Endothelial cell of umbilical vein (primary cell): ENCODE measurements around the gene NPDC1. TPM values are rescaled to one million over a fixed set of nuclear protein-coding genes. Genes with fewer than 3 reads are reported as not detected.
A peak's percentile ranks its signal among the peaks of the same experiment; 100 is the strongest.

Experiments used
- BruUV-seq: library from RNA; stranded (reverse); fragments of 400-500 nt; replicated peaks from 2 replicates; lab custom pipeline; 2021; lab: Mats Ljungman, UMichigan
- CTCF ChIA-PET: fragments of 300-600, 350-600 bp; sonication (Branson Sonifier 250); formaldehyde crosslinking; loops from one replicate; lab custom pipeline; 2021; ENCODE audit warnings: antibody characterized with exemption, inconsistent platforms; lab: Charles Lee
- POLR2A ChIA-PET: fragments of 300-600, 350-600 bp; sonication (Branson Sonifier 250); formaldehyde crosslinking; loops from one replicate; lab custom pipeline; 2021; ENCODE audit warnings: antibody characterized with exemption, inconsistent platforms; lab: Charles Lee
- DNase-seq: peaks from one replicate; pipeline ENCODE4 v3.0.0-alpha.2; 2011; ENCODE audit warnings: low read depth, low spot score
- FAIRE-seq: peaks from 2 replicates; lab custom pipeline; 2011; peaks lifted over from hg19 to GRCh38; lab: Jason Lieb, UNC
- H2AFZ ChIP-seq: 2 replicates; pipeline ENCODE4 v1.6.0; 2012; ENCODE audit warnings: low read depth, low read length, control low read depth, inconsistent platforms
- H3K27ac ChIP-seq: 2 replicates; pipeline ENCODE4 v1.5.1; 2011; ENCODE audit warnings: low read depth, mild to moderate bottlenecking, control low read depth, low read length, moderate library complexity; ENCODE audit not compliant: insufficient read depth
- H3K27me3 ChIP-seq, 2 experiments: 2 replicates each; pipeline versions ENCODE4 v1.6.0 to v1.6.1; 2011; ENCODE audit warnings: low read length in 2 of 2, mixed read lengths in 1 of 2; ENCODE audit not compliant: control insufficient read depth in 2 of 2, insufficient read depth in 2 of 2
- H3K36me3 ChIP-seq, 2 experiments: 2 replicates in 1 of 2; 3 replicates in 1 of 2; pipeline ENCODE4 v1.5.1; 2011; ENCODE audit warnings: low read length in 2 of 2, mild to moderate bottlenecking in 1 of 2, moderate library complexity in 1 of 2; ENCODE audit not compliant: control insufficient read depth in 2 of 2, insufficient read depth in 2 of 2; ENCODE audit errors: extremely low read depth in 1 of 2
- H3K4me1 ChIP-seq: 3 replicates; pipeline ENCODE4 v1.5.1; 2011; ENCODE audit warnings: mild to moderate bottlenecking, low read length; ENCODE audit not compliant: control insufficient read depth, insufficient read depth; ENCODE audit errors: extremely low read depth
- H3K4me2 ChIP-seq: 2 replicates; pipeline ENCODE4 v1.6.1; 2011; ENCODE audit warnings: low read length, control low read depth, mixed read lengths; ENCODE audit not compliant: insufficient read depth
- H3K4me3 ChIP-seq, 3 experiments: fragments of 200-600 bp in 1 of 3; sonication (generic), shearing (Covaris generic) in 1 of 3; replicated peaks in 1 of 3; 2 replicates each; pipeline ENCODE4 v1.5.1; 2011 to 2016; ENCODE audit warnings: control low read depth in 3 of 3, low read length in 3 of 3, mild to moderate bottlenecking in 2 of 3, inconsistent platforms in 1 of 3, low read depth in 1 of 3, moderate library complexity in 1 of 3; ENCODE audit not compliant: insufficient read depth in 1 of 3
- H3K79me2 ChIP-seq: 2 replicates; pipeline ENCODE4 v1.6.0; 2012; ENCODE audit warnings: low read length, inconsistent platforms; ENCODE audit not compliant: control insufficient read depth, insufficient read depth
- H3K9ac ChIP-seq: replicated peaks from 2 replicates; pipeline ENCODE3; 2011; ENCODE audit warnings: low read length, control low read depth; ENCODE audit not compliant: insufficient read depth; ENCODE audit errors: extremely low read depth
- H3K9me1 ChIP-seq: replicated peaks from 3 replicates; pipeline ENCODE4 v1.6.0; 2011; ENCODE audit warnings: mild to moderate bottlenecking, low read length; ENCODE audit not compliant: control insufficient read depth, insufficient read depth; ENCODE audit errors: extremely low read depth
- H3K9me3 ChIP-seq: replicated peaks from 2 replicates; pipeline ENCODE4 v1.5.1; 2012; ENCODE audit warnings: low read length, inconsistent platforms; ENCODE audit not compliant: control insufficient read depth, insufficient read depth
- H4K20me1 ChIP-seq: replicated peaks from 2 replicates; pipeline ENCODE3; 2011; ENCODE audit warnings: mild to moderate bottlenecking, low read length; ENCODE audit not compliant: control insufficient read depth, insufficient read depth; ENCODE audit errors: extremely low read depth
- EZH2 ChIP-seq: IDR thresholded peaks from 2 replicates; pipeline ENCODE4 v1.6.1; 2012; ENCODE audit warnings: borderline replicate concordance, low read depth, mild to moderate bottlenecking, moderate library complexity, low read length, inconsistent platforms; ENCODE audit not compliant: severe bottlenecking
- FOS ChIP-seq: IDR thresholded peaks from 2 replicates; pipeline ENCODE4 v1.6.1; 2011; ENCODE audit warnings: mild to moderate bottlenecking, low read length, moderate library complexity, borderline replicate concordance; ENCODE audit not compliant: insufficient read depth
- GATA2 ChIP-seq: IDR thresholded peaks from 2 replicates; pipeline ENCODE4 v1.7.0; 2011; ENCODE audit warnings: low read depth, mild to moderate bottlenecking, moderate library complexity, mixed read lengths, low read length; ENCODE audit not compliant: insufficient read length, insufficient read depth
- JUN ChIP-seq: IDR thresholded peaks from 2 replicates; pipeline ENCODE4 v1.6.1; 2011; ENCODE audit warnings: borderline replicate concordance, low read depth; ENCODE audit not compliant: insufficient read length, insufficient read depth
- MYC ChIP-seq: IDR thresholded peaks from one replicate; pipeline ENCODE4 v1.6.1; 2011; ENCODE audit warnings: mild to moderate bottlenecking, low read depth, low read length
- POLR2A ChIP-seq: IDR thresholded peaks from 2 replicates; pipeline ENCODE4 v1.6.1; 2012; ENCODE audit warnings: low read depth, mild to moderate bottlenecking, control low read depth, low read length
- POLR2AphosphoS5 ChIP-seq: IDR thresholded peaks from 2 replicates; pipeline ENCODE4 v1.6.1; 2012; ENCODE audit warnings: low read depth, mild to moderate bottlenecking, control low read depth, low read length, moderate library complexity; ENCODE audit not compliant: insufficient read depth
- dilution Hi-C: fragments of 300-500 bp; cut with MboI; formaldehyde crosslinking; loops from one replicate; pipeline ENCODE4 v1.15.0; 2019; ENCODE audit warnings: low sequenced_read_pairs; ENCODE audit not compliant: extremely low pct_ligation_motif_present
- intact Hi-C: fragments of 100-400 bp; cut with micrococcal nuclease; formaldehyde crosslinking; loops from one replicate; pipeline ENCODE4 v1.10.0; 2022
- polyA plus RNA-seq, 4 experiments: library from polyadenylated mRNA; depleted of rRNA in 3 of 4; stranded (reverse) in 3 of 4; unstranded in 1 of 4; fragments of >200 nt; gene quantifications; 2 replicates each; pipeline versions ENCODE4 v1.2.1 to v1.2.3, GENCODE V29; 2011 to 2012; ENCODE audit warnings: missing spikeins in 1 of 4
- total RNA-seq: library from RNA; stranded (reverse); gene quantifications from 2 replicates; pipeline ENCODE4 v1.2.3, GENCODE V29; 2021
- TF ChIP-seq, protein P1 (sequence below): IDR thresholded peaks from 2 replicates; pipeline ENCODE4 v1.6.1; 2011; ENCODE audit not compliant: insufficient read depth, insufficient read length
- TF ChIP-seq, protein P2 (sequence below), 2 donors: IDR thresholded peaks; 1 replicate in 1 of 2; 2 replicates in 1 of 2; pipeline ENCODE4 v1.5.1; 2011; ENCODE audit warnings: low read length in 2 of 2, mild to moderate bottlenecking in 2 of 2, moderate library complexity in 2 of 2, control low read depth in 1 of 2, inconsistent platforms in 1 of 2, low read depth in 1 of 2; ENCODE audit not compliant: insufficient read depth in 1 of 2; ENCODE audit errors: extremely low read depth in 1 of 2

NPDC1 gene
- total and polyA plus RNA-seq, 2 donors (not counting 3 experiments of a cell fraction or from before 2014, with no cell fraction given), result 115 to 181 TPM

DNA sequence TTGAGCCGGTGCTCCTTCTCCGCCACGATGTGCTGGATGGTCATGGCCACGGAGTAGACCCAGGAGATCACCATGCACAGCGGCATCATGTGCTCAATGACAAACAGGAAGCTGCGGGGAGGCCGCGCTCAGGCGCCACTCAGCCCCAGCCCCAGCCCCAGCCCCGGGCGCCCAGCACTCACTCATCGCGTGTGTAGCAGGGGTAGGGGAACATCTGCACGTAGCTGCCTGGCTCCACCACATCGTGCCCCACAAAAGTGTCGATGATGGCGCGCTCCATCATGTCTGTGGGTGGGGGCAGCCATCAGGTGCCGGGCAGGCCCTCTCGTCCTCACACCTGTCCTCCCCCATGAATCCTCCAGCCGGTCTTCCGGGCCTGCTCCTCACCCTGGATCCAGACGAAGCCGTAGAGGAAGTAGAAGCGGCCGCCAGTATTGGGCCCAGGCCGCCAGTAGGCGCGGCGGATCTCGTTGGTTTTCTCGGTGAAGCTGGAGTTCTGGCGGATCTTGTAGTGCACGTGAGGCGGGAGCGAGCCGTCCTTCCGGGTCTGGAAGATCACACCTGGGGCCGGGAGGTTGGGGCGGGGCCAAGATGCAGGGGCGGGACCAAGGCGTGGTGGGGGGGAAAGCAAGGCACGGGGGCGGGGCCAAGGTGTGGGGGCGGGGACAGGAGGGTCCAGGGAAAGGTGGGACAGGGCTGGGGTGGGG, 28.0 kb downstream of the NPDC1 start:
- BruUV-seq, result TSS peak; percentile 9
- ChIA-PET POLR2A (no interaction called here), CTCF (interaction anchor here (1.2 to 1.6 kb wide), 2 partner anchors 11 to 70 kb away, joined by 3 to 5 read pairs; no protein-coding TSS in a partner anchor)
- FAIRE-seq, result no peak
- Histone ChIP-seq H3K36me3 (no peaks in the 10 kb centered on the region), H3K27ac (no peak overlapping the region), H4K20me1 (no peaks in the 10 kb centered on the region), H2AFZ (no peak overlapping the region), H3K27me3 (no peaks in the 10 kb centered on the region), H3K79me2 (no peaks in the 10 kb centered on the region), H3K9ac (no peak overlapping the region), H3K9me1 (no peaks in the 10 kb centered on the region), H3K4me1 (no peaks in the 10 kb centered on the region), H3K4me2 (no peak overlapping the region), H3K4me3 (no peak overlapping the region), H3K9me3 (no peaks in the 10 kb centered on the region)
- TF ChIP-seq GATA2 (no peak), FOS (no peak), EZH2 (no peak), MYC (no peak), JUN (no peak), POLR2A (no peak), POLR2AphosphoS5 (no peak)
- TF ChIP-seq, protein P1, sequence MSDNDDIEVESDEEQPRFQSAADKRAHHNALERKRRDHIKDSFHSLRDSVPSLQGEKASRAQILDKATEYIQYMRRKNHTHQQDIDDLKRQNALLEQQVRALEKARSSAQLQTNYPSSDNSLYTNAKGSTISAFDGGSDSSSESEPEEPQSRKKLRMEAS, result no peak
- TF ChIP-seq, protein P2, sequence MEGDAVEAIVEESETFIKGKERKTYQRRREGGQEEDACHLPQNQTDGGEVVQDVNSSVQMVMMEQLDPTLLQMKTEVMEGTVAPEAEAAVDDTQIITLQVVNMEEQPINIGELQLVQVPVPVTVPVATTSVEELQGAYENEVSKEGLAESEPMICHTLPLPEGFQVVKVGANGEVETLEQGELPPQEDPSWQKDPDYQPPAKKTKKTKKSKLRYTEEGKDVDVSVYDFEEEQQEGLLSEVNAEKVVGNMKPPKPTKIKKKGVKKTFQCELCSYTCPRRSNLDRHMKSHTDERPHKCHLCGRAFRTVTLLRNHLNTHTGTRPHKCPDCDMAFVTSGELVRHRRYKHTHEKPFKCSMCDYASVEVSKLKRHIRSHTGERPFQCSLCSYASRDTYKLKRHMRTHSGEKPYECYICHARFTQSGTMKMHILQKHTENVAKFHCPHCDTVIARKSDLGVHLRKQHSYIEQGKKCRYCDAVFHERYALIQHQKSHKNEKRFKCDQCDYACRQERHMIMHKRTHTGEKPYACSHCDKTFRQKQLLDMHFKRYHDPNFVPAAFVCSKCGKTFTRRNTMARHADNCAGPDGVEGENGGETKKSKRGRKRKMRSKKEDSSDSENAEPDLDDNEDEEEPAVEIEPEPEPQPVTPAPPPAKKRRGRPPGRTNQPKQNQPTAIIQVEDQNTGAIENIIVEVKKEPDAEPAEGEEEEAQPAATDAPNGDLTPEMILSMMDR (IDR thresholded peaks at IDR 0.05; ENCODE audit: extremely low read depth in 1 of 2, insufficient read depth in 1 of 2, low read depth in 1 of 2, low read length in 2 of 2), result no peak
- dilution Hi-C loops, result no loop called here
- intact Hi-C loops, result no loop called here
- DNase-seq, result no peak
